ENCODE measurements around the gene MARK3.
"Not testable (repeated sequence)": the region's sequence is repeated elsewhere in the genome, so short reads cannot be mapped to it uniquely, and the experiment has no call there.

MARK3 gene

DNA sequence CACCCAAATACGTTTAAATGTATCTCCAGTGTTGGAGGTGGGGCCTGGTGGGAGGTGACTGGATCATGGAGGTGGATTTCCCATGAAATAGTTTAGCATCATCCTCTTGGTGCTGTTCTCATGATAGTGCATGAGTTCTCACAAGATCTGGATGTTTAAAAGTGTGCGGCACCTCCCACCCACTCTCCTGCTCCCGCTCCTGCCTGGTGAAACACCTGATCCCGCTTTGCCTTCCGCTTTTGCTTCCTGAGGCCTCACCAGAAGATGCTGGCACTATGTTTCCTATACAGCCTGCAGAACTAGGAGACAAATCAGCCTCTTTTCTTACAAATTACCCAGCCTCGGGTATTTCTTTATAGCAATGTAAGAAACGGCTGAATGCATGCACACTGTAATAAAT is 31.1 kb upstream of the MARK3 start:
- no peaks in the 10 kb centered on the region for H3K36me3 Mint-ChIP-seq
- ATAC-seq: no peak
- no peak overlapping the region for H3K4me3 Mint-ChIP-seq

GRCh38 chr14:103356024-103356682 is 29.1 kb upstream of the MARK3 start:
- no peak overlapping the region for H3K27ac Mint-ChIP-seq
- H3K9me3 Mint-ChIP-seq: peaks cover 3% of the 10 kb centered on the region
- H3K4me3 Mint-ChIP-seq: no peak overlapping the region
- peaks cover 5% of the 10 kb centered on the region for H3K4me1 Mint-ChIP-seq
- ATAC-seq: no peak
- peaks cover 65% of the 10 kb centered on the region for H3K27me3 Mint-ChIP-seq
- peaks cover 4% of the 10 kb centered on the region for H3K36me3 Mint-ChIP-seq

More for the DNA sequence above, 31.1 kb upstream of the MARK3 start:
- Mint-ChIP-seq H3K27me3 (peaks cover 54% of the 10 kb centered on the region), H3K9me3 (no peaks in the 10 kb centered on the region), H3K27ac (no peak overlapping the region), H3K4me1 (peaks cover 5% of the 10 kb centered on the region)

DNA sequence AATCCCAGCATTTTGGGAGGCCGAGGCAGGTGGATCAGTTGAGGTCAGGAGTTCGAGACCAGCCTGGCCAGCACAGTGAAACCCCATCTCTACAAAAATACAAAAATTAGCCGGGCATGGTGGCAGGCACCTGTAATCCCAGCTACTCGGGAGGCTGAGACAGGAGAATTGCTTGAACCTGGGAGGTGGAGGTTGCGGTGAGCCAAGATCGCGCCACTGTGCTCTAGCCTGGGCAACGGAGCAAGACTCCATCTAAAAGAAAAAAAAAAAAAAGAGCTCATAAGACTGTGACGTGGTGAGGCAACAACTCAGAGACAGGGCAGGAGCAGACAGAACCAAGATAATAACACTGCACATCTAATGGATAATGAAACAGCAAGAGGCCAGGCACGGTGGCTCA is 27.7 kb upstream of the MARK3 start:
- not testable (repeated sequence) for H3K4me3 Mint-ChIP-seq, H3K27ac Mint-ChIP-seq, ATAC-seq, H3K4me1 Mint-ChIP-seq, H3K36me3 Mint-ChIP-seq, H3K9me3 Mint-ChIP-seq
- peaks cover 52% of the 10 kb centered on the region for H3K27me3 Mint-ChIP-seq

- Mint-ChIP-seq H3K36me3 (peaks cover 13% of the 10 kb centered on the region), H3K4me3 (no peak overlapping the region), H3K27ac (no peak overlapping the region), H3K9me3 (peaks cover 12% of the 10 kb centered on the region), H3K4me1 (peaks cover 5% of the 10 kb centered on the region), H3K27me3 (peaks cover 41% of the 10 kb centered on the region)
- ATAC-seq: no peak
Observed at GRCh38 chr14:103360548-103360947, 24.7 kb upstream of the MARK3 start.

DNA sequence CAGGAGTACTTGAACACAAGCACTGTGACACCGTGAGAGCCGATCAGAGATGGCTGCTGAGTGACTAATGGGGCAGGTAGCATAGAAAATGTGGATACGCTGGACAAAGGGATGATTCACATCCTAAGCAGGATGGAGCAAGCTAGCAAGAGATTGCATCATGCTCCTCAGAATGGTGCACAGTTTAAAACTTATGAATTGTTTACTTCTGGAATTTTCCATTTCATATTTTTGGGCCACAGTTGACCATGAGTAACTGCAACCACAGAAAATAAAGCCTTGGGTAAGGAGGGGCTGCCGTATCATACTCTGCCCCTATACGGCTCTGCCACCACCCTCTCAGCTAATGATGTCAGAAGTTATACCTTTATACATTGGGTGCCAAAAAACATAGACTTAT is 23.3 kb upstream of the MARK3 start:
- ATAC-seq: no peak
- no peak overlapping the region for H3K4me3 Mint-ChIP-seq
- H3K27me3 Mint-ChIP-seq: peaks cover 36% of the 10 kb centered on the region
- H3K9me3 Mint-ChIP-seq: peaks cover 12% of the 10 kb centered on the region
- peaks cover 5% of the 10 kb centered on the region for H3K4me1 Mint-ChIP-seq
- H3K36me3 Mint-ChIP-seq: peaks cover 13% of the 10 kb centered on the region
- H3K27ac Mint-ChIP-seq: no peak overlapping the region

DNA sequence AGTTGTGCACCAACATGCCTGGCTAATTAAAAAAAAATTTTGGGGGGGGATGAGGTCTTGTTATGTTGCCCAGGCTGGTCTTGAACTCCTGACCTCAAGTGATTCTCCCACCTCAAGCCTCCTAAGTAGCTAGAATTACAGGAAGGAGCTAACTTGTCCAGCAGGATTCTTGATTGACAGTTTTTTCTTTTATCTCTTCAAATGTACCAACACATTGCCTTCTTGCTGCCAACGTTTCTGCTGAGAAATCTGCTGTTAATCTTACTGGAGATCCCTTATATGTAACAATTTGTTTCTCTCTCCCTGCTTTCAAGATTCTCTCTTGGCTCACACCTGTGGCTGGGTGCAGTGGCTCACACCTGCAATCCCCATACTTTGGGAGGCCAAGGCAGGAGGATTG is 22.4 kb upstream of the MARK3 start:
- Mint-ChIP-seq H3K4me1 (peaks cover 2% of the 10 kb centered on the region), H3K4me3 (no peak overlapping the region), H3K27ac (no peak overlapping the region), H3K36me3 (peaks cover 13% of the 10 kb centered on the region), H3K27me3 (peaks cover 27% of the 10 kb centered on the region), H3K9me3 (peaks cover 12% of the 10 kb centered on the region)
- no peak for ATAC-seq

DNA sequence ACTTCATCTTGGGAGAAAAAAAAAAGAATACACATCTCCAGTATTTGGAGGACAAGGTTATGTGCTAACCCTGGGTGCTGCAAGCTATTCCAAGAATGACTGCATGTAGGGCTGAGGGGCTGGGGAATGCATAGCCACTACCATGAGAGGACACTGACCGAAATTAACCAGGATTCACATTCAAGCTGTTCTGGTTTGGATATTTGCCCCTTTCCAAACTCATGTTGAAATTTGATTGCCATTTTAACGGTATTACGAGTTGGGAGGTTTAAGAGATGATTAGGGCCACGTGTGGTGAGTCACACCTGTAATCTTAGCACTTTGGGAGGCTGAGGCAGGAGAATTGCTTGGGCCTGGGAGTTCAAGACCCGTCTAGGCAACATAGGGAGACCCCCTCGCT is 18.5 kb upstream of the MARK3 start:
- no peaks in the 10 kb centered on the region for H3K4me1 Mint-ChIP-seq
- no peak overlapping the region for H3K4me3 Mint-ChIP-seq
- H3K9me3 Mint-ChIP-seq: peaks cover 9% of the 10 kb centered on the region
- peaks cover 9% of the 10 kb centered on the region for H3K36me3 Mint-ChIP-seq
- peaks cover 10% of the 10 kb centered on the region for H3K27me3 Mint-ChIP-seq
- no peak for ATAC-seq
- H3K27ac Mint-ChIP-seq: no peak overlapping the region

- Mint-ChIP-seq H3K36me3 (peaks cover 9% of the 10 kb centered on the region), H3K27ac (no peak overlapping the region), H3K9me3 (peaks cover 7% of the 10 kb centered on the region), H3K4me1 (no peaks in the 10 kb centered on the region), H3K27me3 (peaks cover 10% of the 10 kb centered on the region), H3K4me3 (no peak overlapping the region)
- no peak for ATAC-seq
Observed at GRCh38 chr14:103367995-103368394, 17.2 kb upstream of the MARK3 start.

GRCh38 chr14:103370087-103370486 is 15.1 kb upstream of the MARK3 start:
- peaks cover 8% of the 10 kb centered on the region for H3K4me1 Mint-ChIP-seq
- peaks cover 16% of the 10 kb centered on the region for H3K27me3 Mint-ChIP-seq
- H3K9me3 Mint-ChIP-seq: no peaks in the 10 kb centered on the region
- H3K27ac Mint-ChIP-seq: no peak overlapping the region
- no peak for ATAC-seq
- H3K36me3 Mint-ChIP-seq: no peaks in the 10 kb centered on the region
- H3K4me3 Mint-ChIP-seq: no peak overlapping the region

GRCh38 chr14:103372017-103372416 is 13.2 kb upstream of the MARK3 start:
- Mint-ChIP-seq H3K27me3 (peaks cover 16% of the 10 kb centered on the region), H3K4me3 (no peak overlapping the region), H3K27ac (no peak overlapping the region), H3K9me3 (no peaks in the 10 kb centered on the region), H3K4me1 (peaks cover 8% of the 10 kb centered on the region), H3K36me3 (no peaks in the 10 kb centered on the region)
- ATAC-seq: no peak

- Mint-ChIP-seq H3K4me3 (no peak overlapping the region), H3K36me3 (no peaks in the 10 kb centered on the region), H3K27me3 (peaks cover 16% of the 10 kb centered on the region), H3K9me3 (no peaks in the 10 kb centered on the region), H3K4me1 (peaks cover 8% of the 10 kb centered on the region), H3K27ac (no peak overlapping the region)
- ATAC-seq: no peak
Observed at GRCh38 chr14:103372552-103373304, 12.5 kb upstream of the MARK3 start.

- no peak overlapping the region for H3K4me3 Mint-ChIP-seq
- no peak overlapping the region for H3K27ac Mint-ChIP-seq
- H3K4me1 Mint-ChIP-seq: peaks cover 8% of the 10 kb centered on the region
- peaks cover 16% of the 10 kb centered on the region for H3K27me3 Mint-ChIP-seq
- H3K9me3 Mint-ChIP-seq: no peaks in the 10 kb centered on the region
- no peak for ATAC-seq
- H3K36me3 Mint-ChIP-seq: no peaks in the 10 kb centered on the region
Observed at GRCh38 chr14:103374121-103374520, 11.1 kb upstream of the MARK3 start.

- no peak overlapping the region for H3K4me3 Mint-ChIP-seq
Observed at GRCh38 chr14:103377522-103378037, 7.6 kb upstream of the MARK3 start.

GRCh38 chr14:103378038-103378854 is 7.0 kb upstream of the MARK3 start:
- no peaks in the 10 kb centered on the region for H3K9me3 Mint-ChIP-seq
- no peak for ATAC-seq
- peaks cover 41% of the 10 kb centered on the region for H3K27me3 Mint-ChIP-seq

More at GRCh38 chr14:103377522-103378037, 7.6 kb upstream of the MARK3 start:
- H3K27ac Mint-ChIP-seq: no peak overlapping the region
- no peaks in the 10 kb centered on the region for H3K36me3 Mint-ChIP-seq
- ATAC-seq: no peak
- peaks cover 37% of the 10 kb centered on the region for H3K27me3 Mint-ChIP-seq
- peaks cover 14% of the 10 kb centered on the region for H3K4me1 Mint-ChIP-seq
- no peaks in the 10 kb centered on the region for H3K9me3 Mint-ChIP-seq

DNA sequence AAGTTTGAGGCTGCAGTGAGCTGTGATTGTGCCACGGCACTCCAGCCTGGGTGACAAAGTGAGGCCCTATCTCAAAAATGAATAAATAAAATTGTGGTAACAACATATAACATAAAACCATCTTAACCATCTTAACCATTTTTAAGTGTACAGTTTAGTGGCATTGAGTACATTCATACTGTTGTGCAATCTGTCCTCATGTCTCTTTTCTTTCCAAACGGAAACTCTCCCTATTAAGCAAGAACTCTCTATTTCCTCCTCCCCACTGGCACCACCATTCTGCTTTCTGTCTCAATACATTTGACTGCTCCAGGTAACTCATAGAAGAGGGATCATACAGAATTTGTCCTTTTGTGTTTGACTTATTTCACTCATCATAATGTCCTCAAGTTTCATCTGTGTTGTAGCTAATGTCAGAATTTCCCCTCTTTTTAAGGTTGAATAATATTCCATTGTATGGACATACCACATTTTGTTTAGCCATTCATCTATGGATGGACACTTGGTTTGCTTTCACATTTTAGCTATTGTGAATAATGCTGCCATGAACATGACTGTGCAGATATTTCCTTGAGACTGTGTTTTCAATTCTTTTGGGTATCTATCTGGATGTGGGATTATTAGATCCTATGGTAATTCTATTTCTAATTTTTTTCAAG is 4.4 kb upstream of the MARK3 start:
- H3K4me3 Mint-ChIP-seq: no peak overlapping the region
- peaks cover 27% of the 10 kb centered on the region for H3K27me3 Mint-ChIP-seq
- no peaks in the 10 kb centered on the region for H3K36me3 Mint-ChIP-seq
- ATAC-seq: no peak
- H3K27ac Mint-ChIP-seq: no peak overlapping the region
- no peaks in the 10 kb centered on the region for H3K9me3 Mint-ChIP-seq
- H3K4me1 Mint-ChIP-seq: peaks cover 19% of the 10 kb centered on the region

More at GRCh38 chr14:103378038-103378854, 7.0 kb upstream of the MARK3 start:
- Mint-ChIP-seq H3K4me3 (no peak overlapping the region), H3K36me3 (no peaks in the 10 kb centered on the region), H3K27ac (no peak overlapping the region), H3K4me1 (peaks cover 14% of the 10 kb centered on the region)
